ENCODE results near the gene KRTAP5-4. TPM values are rescaled to one million over a fixed set of nuclear protein-coding genes. Genes with fewer than 3 reads are reported as not detected.
"Not testable (repeated sequence)": the region's sequence is repeated elsewhere in the genome, so short reads cannot be mapped to it uniquely, and the experiment has no call there.

The KRTAP5-4 gene
- total and polyA plus RNA-seq, 7 donors = not detected

DNA sequence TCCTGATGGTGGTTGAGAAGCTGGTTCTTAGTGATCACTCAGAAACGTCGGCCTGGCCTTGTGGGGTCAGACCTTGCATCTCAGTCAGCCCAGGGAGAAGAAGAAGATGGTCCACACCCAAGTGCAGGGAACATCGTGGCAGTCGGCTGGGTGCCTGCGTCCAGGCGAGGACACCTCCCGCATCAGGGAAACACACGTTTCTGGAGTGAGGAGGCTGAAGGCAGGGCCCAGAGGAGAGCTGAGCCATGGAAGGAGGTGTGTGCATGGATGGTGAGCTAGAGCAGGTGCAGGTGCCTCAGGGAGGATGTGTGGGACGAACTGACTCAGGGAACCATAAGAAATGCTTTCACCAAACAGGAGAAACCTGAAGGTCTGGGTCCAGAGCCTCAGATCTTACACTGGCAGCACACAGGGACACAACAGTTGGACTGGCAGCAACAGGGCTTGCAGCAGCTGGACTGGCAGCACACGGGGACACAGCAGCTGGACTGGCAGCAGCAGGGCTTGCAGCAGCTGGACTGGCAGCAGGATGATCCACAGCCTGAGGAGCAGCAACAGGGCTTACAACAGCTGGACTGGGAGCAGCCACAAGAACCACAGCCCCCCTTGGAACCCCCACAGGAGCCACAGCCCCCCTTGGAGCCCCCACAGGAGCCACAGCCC, 24.5 kb downstream of the KRTAP5-4 start:
- H3K4me3 ChIP-seq = no peak overlapping the region
- 71 to 84% methylated on average over 10 of the region's 10 CpGs for WGBS, 2 donors
- H3K36me3 ChIP-seq = no peaks in the 10 kb centered on the region
- H3K4me1 ChIP-seq = no peaks in the 10 kb centered on the region
- intact Hi-C loops (cut with DNase I) = no loop called here
- TF ChIP-seq EP300 (IDR thresholded peaks at IDR 0.05) = no peak
- TF ChIP-seq POLR2AphosphoS5 (IDR thresholded peaks at IDR 0.05) = no peak
- TF ChIP-seq, protein P1, sequence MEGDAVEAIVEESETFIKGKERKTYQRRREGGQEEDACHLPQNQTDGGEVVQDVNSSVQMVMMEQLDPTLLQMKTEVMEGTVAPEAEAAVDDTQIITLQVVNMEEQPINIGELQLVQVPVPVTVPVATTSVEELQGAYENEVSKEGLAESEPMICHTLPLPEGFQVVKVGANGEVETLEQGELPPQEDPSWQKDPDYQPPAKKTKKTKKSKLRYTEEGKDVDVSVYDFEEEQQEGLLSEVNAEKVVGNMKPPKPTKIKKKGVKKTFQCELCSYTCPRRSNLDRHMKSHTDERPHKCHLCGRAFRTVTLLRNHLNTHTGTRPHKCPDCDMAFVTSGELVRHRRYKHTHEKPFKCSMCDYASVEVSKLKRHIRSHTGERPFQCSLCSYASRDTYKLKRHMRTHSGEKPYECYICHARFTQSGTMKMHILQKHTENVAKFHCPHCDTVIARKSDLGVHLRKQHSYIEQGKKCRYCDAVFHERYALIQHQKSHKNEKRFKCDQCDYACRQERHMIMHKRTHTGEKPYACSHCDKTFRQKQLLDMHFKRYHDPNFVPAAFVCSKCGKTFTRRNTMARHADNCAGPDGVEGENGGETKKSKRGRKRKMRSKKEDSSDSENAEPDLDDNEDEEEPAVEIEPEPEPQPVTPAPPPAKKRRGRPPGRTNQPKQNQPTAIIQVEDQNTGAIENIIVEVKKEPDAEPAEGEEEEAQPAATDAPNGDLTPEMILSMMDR (IDR thresholded peaks at IDR 0.05) = no peak
- TF ChIP-seq POLR2A (IDR thresholded peaks at IDR 0.05) = no peak
- no peaks in the 10 kb centered on the region for H3K9me3 ChIP-seq
- peaks cover 0 to 36% (median 0%) of the 10 kb centered on the region in 3 donors for H3K27me3 ChIP-seq
- no peak overlapping the region for H3K27ac ChIP-seq
- DNase-seq = peak; percentile 18

DNA sequence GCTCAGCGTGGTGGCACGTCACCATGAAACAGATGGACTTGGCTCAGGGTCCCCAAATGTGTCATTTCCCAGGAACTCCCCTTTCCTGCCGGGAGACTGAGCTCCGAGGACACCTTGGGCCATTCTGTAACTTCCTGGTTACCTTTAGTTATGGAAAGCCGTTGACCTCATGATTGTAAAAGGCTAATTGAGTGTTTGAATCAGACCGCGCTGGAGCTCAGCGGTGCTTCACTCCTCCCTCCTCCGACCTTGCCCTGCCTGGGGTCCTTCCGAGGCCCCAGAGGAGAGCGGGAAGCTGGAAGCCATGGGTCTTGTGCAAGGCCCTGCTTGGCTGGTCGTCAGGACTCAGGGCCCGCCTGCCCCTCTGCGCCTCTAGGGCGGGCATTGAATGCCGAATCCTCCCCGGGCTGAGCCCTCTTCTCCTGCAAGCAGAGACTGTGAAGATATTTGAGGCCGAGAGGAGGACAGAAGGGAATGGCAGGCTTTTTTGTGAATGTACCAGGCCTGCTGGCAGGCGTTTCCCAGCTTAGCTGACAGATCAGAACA, 25.3 kb downstream of the KRTAP5-4 start:
- DNase-seq; H3K27ac ChIP-seq; H3K4me3 ChIP-seq; H3K9me3 ChIP-seq; H3K36me3 ChIP-seq; H3K4me1 ChIP-seq; intact Hi-C loops (cut with DNase I): not testable (repeated sequence)
- H3K27me3 ChIP-seq = peaks cover 0 to 36% (median 0%) of the 10 kb centered on the region in 3 donors
- 31 to 55% methylated on average over 19 of the region's 19 CpGs for WGBS, 2 donors

DNA sequence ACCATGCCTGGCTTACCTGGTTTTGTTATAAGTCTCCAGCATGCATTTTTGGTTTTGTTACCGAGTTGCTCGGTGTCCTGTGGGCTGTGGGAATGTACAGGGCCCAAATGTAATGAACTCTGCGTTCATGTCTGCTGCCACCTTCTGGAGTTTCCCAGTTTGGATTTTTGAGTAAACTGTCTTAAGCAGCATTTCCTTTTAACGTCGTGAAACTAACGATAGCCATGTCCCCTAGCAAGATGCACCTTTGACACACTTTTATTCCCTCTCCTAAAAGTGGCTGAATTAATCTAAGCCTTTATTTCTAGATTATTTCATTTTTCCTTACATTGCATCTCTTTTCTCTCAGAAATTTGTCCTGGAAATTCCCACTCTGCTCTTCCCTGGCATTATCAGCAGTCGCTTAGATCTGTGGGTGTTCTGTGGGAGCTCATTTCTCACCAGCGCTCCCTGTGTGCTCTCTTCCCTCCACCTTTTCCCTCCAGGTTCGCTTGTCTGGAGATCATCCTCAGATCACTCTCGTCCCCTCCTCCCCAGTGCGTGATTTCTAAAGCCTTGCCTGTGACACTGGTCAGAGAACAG, 25.9 kb downstream of the KRTAP5-4 start:
- 16 to 42% methylated on average over 11 of the region's 11 CpGs for WGBS, 2 donors
- DNase-seq; H3K9me3 ChIP-seq; H3K36me3 ChIP-seq; H3K27ac ChIP-seq; H3K4me3 ChIP-seq; H3K4me1 ChIP-seq; intact Hi-C loops (cut with DNase I): not testable (repeated sequence)
- peaks cover 0 to 33% (median 0%) of the 10 kb centered on the region in 3 donors for H3K27me3 ChIP-seq

DNA sequence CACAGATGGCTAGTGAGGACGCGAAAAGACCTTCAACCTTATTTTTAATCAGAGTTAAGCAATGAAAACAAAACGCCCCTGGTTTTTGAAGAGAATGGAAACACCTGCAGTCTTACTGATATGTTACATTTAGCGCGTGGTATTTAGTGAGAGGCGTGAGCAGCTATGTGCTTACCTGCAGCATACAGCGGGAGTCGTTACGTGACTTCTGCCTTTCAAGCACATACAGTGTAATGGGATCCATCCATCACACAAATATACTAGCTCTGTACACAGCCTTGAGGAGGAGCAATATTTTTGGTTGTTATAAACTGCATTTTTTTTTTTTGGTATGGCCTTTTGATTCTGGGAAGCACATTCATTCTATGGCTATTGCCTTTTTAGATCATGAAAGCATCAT, 29.3 kb downstream of the KRTAP5-4 start:
- intact Hi-C loops (cut with DNase I) = no loop called here
- H3K9me3 ChIP-seq = no peaks in the 10 kb centered on the region
- TF ChIP-seq POLR2AphosphoS5 (IDR thresholded peaks at IDR 0.05) (no peak), POLR2A (IDR thresholded peaks at IDR 0.05) (no peak), EP300 (IDR thresholded peaks at IDR 0.05) (no peak)
- TF ChIP-seq, protein P1 (IDR thresholded peaks at IDR 0.05) = no peak
- no peak overlapping the region for H3K4me3 ChIP-seq
- H3K27ac ChIP-seq = no peak overlapping the region
- peak; percentile 3 for DNase-seq
- H3K27me3 ChIP-seq = peaks cover 0 to 28% (median 0%) of the 10 kb centered on the region in 3 donors
- no peaks in the 10 kb centered on the region for H3K36me3 ChIP-seq
- no peaks in the 10 kb centered on the region for H3K4me1 ChIP-seq
- 83 to 87% methylated on average over 9 of the region's 9 CpGs for WGBS, 2 donors

DNA sequence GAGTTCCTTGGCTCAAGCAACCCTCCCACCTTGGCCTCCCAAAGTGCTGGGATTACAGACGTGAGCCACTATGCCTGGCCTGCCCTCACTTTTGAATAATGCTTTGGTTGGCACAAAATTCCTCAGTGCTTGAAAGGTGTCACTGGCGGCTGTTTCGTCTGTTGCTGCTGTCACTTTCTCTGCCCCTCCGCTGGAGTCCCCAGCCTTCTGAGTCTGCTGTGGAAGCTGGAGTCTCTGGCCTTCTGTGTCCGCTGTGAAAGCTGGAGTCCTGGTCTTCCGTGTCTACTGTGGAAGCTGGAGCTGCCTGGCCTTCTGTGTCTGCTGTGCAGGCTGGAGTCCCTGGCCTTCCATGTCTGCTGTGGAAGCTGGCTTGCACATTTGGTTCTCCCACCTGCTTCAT, 31.9 kb downstream of the KRTAP5-4 start:
- H3K27me3 ChIP-seq = peaks cover 0 to 10% (median 0%) of the 10 kb centered on the region in 3 donors
- H3K27ac ChIP-seq = no peak overlapping the region
- H3K9me3 ChIP-seq = no peaks in the 10 kb centered on the region
- no peak overlapping the region for H3K4me3 ChIP-seq
- H3K36me3 ChIP-seq = no peaks in the 10 kb centered on the region
- intact Hi-C loops (cut with DNase I) = no loop called here
- DNase-seq = peak; percentile 26
- 96 to 97% methylated on average over 6 of the region's 6 CpGs for WGBS, 2 donors
- TF ChIP-seq EP300 (IDR thresholded peaks at IDR 0.05) (no peak), POLR2A (IDR thresholded peaks at IDR 0.05) (no peak)
- TF ChIP-seq, protein P1 (IDR thresholded peaks at IDR 0.05) = no peak
- H3K4me1 ChIP-seq = no peaks in the 10 kb centered on the region

DNA sequence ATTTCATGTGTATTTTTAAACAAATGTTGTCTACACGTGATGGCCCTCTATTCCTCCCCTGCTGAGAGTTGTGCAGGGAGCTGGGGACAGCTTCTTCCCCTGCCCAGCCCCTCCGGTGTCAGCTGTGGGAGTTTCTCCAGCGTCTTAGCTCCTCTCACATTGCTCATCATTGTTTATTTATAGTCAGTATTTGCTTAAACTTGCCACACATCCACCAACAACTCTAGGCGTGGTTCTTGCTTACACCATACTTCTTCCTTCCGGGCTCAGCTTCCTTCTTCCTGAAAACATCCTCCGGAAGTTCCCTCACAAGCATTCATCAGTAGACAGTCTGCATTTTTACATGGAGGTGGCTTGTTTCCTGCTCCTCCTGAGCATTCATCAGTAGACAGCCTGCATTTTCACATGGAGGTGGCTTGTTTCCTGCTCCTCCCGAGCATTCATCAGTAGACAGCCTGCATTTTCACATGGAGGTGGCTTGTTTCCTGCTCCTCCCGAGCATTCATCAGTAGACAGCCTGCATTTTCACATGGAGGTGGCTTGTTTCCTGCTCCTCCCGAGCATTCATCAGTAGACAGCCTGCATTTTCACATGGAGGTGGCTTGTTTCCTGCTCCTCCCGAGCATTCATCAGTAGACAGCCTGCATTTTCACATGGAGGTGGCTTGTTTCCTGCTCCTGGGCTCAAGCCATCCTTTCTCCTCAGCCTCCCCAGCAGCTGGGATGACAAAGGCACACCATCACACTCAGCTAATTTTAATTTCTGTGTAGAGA, 32.6 kb downstream of the KRTAP5-4 start:
- H3K4me3 ChIP-seq; H3K36me3 ChIP-seq; H3K9me3 ChIP-seq; intact Hi-C loops (cut with DNase I); H3K27me3 ChIP-seq; H3K27ac ChIP-seq; H3K4me1 ChIP-seq: not testable (repeated sequence)
- 23 to 26% methylated on average over 8 of the region's 10 CpGs for WGBS, 2 donors
- DNase-seq = peak; percentile 49
